Measurements from ENCODE around the gene PKN2. TPM values are rescaled to one million over a fixed set of nuclear protein-coding genes. Genes with fewer than 3 reads are reported as not detected.
"Not testable (repeated sequence)": the region's sequence is repeated elsewhere in the genome, so short reads cannot be mapped to it uniquely, and the experiment has no call there.

Gene PKN2
- total RNA-seq, 4 donors from 2014 or later: 47.5 to 89.9 (median 55.5) TPM

DNA sequence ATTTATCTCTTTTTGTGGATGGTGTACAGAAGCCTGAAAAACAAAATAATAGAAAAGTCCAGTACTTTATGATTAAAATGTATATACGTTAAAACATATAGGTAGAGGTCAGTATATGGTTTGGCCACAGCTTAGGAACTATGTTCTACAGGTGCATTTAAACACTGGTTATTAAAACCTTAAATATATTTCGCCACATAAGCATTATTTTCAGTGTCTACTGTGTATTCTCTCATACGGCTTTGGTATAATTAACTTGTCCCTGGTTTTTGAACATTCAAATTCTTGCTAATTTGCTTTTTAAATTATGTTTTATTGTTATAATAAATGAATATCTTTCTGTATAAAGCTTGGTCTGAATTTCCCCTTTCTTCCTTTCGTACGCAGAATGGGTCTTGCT lies 119.4 kb downstream of the PKN2 start:
- no peaks in the 10 kb centered on the region for H3K27me3 ChIP-seq
- peaks cover 11 to 13% of the 10 kb centered on the region in 2 donors for H3K36me3 ChIP-seq
- H3K4me1 ChIP-seq: no peaks in the 10 kb centered on the region
- intact Hi-C loops (cut with DNase I): no loop called here
- no peak overlapping the region for H3K4me3 ChIP-seq (replicated peaks in 1 of 3)
- TF ChIP-seq POLR2A (IDR thresholded peaks at IDR 0.05): no peak
- TF ChIP-seq, protein P1, sequence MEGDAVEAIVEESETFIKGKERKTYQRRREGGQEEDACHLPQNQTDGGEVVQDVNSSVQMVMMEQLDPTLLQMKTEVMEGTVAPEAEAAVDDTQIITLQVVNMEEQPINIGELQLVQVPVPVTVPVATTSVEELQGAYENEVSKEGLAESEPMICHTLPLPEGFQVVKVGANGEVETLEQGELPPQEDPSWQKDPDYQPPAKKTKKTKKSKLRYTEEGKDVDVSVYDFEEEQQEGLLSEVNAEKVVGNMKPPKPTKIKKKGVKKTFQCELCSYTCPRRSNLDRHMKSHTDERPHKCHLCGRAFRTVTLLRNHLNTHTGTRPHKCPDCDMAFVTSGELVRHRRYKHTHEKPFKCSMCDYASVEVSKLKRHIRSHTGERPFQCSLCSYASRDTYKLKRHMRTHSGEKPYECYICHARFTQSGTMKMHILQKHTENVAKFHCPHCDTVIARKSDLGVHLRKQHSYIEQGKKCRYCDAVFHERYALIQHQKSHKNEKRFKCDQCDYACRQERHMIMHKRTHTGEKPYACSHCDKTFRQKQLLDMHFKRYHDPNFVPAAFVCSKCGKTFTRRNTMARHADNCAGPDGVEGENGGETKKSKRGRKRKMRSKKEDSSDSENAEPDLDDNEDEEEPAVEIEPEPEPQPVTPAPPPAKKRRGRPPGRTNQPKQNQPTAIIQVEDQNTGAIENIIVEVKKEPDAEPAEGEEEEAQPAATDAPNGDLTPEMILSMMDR (IDR thresholded peaks at IDR 0.05): no peak
- DNase-seq: no peak
- no peaks in the 10 kb centered on the region for H3K9me3 ChIP-seq
- no peak overlapping the region for H3K27ac ChIP-seq
- 97 to 98% methylated on average over 5 of the region's 5 CpGs for WGBS, 2 donors

DNA sequence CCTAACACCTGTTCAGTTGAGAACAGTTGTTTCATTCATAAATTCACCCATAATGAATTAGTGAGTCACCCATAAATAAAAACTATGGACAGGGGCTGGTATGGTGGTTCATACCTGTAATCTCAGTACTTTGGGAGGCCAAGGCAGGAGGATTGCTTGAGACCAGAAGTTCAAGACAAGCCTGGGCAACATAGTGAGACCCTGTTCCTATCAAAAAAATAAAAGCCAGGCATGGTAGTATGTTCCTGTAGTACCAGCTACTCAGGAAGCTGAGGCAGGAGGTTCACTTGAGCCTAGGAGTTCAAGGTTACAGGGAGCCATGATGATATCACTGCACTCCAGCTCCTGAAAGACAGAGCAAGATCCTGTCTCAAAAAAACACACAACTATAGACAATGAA lies 128.3 kb downstream of the PKN2 start:
- Histone ChIP-seq H3K4me1 (no peaks in the 10 kb centered on the region), H3K27me3 (no peaks in the 10 kb centered on the region), H3K36me3 (peaks cover 5 to 6% of the 10 kb centered on the region in 2 donors), H3K9me3 (no peaks in the 10 kb centered on the region), H3K4me3 (replicated peaks in 1 of 3) (no peak overlapping the region), H3K27ac (no peak overlapping the region)
- no peak for TF ChIP-seq POLR2A (IDR thresholded peaks at IDR 0.05)
- TF ChIP-seq, protein P1 (IDR thresholded peaks at IDR 0.05): no peak
- intact Hi-C loops (cut with DNase I): no loop called here
- no peak for DNase-seq

DNA sequence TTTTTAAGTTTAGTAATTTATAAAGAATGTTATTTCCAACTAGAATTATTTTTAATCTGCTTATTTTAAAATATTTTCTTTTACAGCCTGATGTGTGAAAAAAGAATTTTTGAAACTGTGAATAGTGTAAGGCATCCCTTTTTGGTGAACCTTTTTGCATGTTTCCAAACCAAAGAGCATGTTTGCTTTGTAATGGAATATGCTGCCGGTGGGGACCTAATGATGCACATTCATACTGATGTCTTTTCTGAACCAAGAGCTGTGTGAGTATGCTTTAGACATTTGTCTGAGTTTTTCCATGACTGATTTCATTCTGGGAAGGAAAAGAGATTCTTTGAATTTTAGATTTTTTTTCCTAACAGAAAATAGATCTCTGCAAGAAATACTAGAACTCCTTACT lies 129.4 kb downstream of the PKN2 start:
- Histone ChIP-seq H3K9me3 (no peaks in the 10 kb centered on the region), H3K27me3 (no peaks in the 10 kb centered on the region), H3K4me1 (no peaks in the 10 kb centered on the region), H3K4me3 (replicated peaks in 1 of 3) (no peak overlapping the region), H3K27ac (no peak overlapping the region), H3K36me3 (peaks cover 5 to 6% of the 10 kb centered on the region in 2 donors)
- no peak for TF ChIP-seq POLR2A (IDR thresholded peaks at IDR 0.05)
- TF ChIP-seq, protein P1 (IDR thresholded peaks at IDR 0.05): no peak
- 92 to 96% methylated on average over 1 of the region's 1 CpG for WGBS, 2 donors
- DNase-seq: no peak
- intact Hi-C loops (cut with DNase I): no loop called here

DNA sequence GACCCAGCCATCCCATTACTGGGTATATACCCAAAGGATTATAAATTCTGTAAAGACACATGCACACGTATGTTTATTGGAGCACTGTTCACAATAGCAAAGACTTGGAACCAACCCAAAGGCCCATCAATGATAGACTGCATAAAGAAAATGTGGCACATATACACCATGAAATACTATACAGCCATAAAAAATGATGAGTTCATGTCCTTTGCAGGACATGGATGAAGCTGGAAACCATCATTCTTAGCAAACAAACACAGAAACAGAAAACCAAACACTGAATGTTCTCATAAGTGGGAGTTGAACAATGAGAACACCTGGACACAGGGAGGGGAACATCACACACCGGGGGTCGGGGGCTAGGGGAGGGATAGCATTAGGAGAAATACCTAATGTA lies 135.6 kb downstream of the PKN2 start:
- H3K4me1 ChIP-seq; intact Hi-C loops (cut with DNase I): not testable (repeated sequence)
- WGBS, 2 donors: 94 to 97% methylated on average over 3 of the region's 3 CpGs

DNA sequence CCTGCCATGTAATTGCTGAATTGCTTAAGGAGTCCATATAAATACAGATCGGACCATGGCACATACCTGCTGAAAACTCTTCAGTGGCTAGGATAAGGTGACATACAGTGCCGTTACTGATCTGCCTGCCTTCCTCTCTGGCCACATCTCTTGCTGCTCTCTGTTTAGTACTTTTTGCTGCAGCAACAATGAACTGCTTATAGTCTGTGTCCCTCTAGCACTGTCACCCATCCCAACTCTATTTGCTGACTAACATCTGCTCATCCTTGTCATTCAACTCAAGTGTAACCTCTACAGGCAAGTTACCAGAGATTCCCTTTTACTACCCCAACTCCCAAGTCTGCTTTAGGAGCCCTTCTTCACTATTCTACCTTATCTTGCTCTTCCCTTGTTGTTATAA lies 141.6 kb downstream of the PKN2 start:
- intact Hi-C loops (cut with DNase I): no loop called here
- DNase-seq: no peak
- Histone ChIP-seq H3K9me3 (no peaks in the 10 kb centered on the region), H3K4me1 (no peaks in the 10 kb centered on the region), H3K4me3 (replicated peaks in 1 of 3) (no peak overlapping the region), H3K27me3 (no peaks in the 10 kb centered on the region), H3K36me3 (peaks cover 4 to 8% of the 10 kb centered on the region in 2 donors), H3K27ac (no peak overlapping the region)
- 94 to 98% methylated on average over 2 of the region's 2 CpGs for WGBS, 2 donors
- TF ChIP-seq, protein P1 (IDR thresholded peaks at IDR 0.05): no peak
- TF ChIP-seq POLR2A (IDR thresholded peaks at IDR 0.05): no peak

More for the DNA sequence above, 135.6 kb downstream of the PKN2 start:
- H3K27me3 ChIP-seq; DNase-seq; H3K9me3 ChIP-seq; H3K27ac ChIP-seq; H3K4me3 ChIP-seq (replicated peaks in 1 of 3); H3K36me3 ChIP-seq: not testable (repeated sequence)

DNA sequence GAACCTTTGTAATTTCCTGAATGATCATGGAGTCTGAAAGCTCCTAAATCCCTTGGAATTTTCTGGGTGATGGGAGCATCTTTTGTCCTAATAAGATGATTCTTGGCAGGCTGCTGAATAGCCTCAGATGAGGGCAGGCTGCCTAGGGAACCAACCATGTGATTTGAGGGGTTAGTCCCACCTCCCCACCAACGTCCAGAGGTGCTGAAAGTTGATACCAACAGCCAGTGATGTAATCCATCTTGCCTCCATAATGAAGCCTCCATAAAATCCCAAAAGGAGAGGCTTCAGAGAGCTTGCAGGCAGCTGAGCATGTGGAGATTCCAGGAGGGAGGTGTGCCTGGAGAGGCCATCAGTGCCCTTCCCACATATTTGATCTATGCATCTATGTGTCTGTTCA lies 163.6 kb downstream of the PKN2 start:
- no peak for DNase-seq
- Histone ChIP-seq H3K9me3 (no peaks in the 10 kb centered on the region), H3K36me3 (peaks cover 0 to 10% of the 10 kb centered on the region in 2 donors), H3K4me3 (replicated peaks in 1 of 3) (no peak overlapping the region), H3K27me3 (no peaks in the 10 kb centered on the region), H3K27ac (no peak overlapping the region), H3K4me1 (no peaks in the 10 kb centered on the region)
- intact Hi-C loops (cut with DNase I): no loop called here
- TF ChIP-seq, protein P1 (IDR thresholded peaks at IDR 0.05): no peak
- no peak for TF ChIP-seq POLR2A (IDR thresholded peaks at IDR 0.05)
- 22 to 43% methylated on average over 1 of the region's 1 CpG for WGBS, 2 donors

All from thyroid gland (tissue), 4 donors.